Loucy (cell line): ENCODE measurements around the gene POU2F3.

Source experiments
- H2AFZ ChIP-seq: fragments of 200-600 bp; sonication (generic); 2 replicates; pipeline ENCODE4 v1.6.0; 2016; ENCODE audit warnings: antibody characterized with exemption, mild to moderate bottlenecking, low read length, moderate library complexity
- H3F3A ChIP-seq: fragments of 200-600 bp; 2 replicates; pipeline ENCODE4 v1.6.0; 2016; ENCODE audit warnings: antibody characterized with exemption, low read depth, mild to moderate bottlenecking
- H3K27me3 ChIP-seq: fragments of 200-600 bp; sonication (generic); 2 replicates; pipeline ENCODE4 v1.6.1; 2014; ENCODE audit warnings: low read length, mild to moderate bottlenecking; ENCODE audit not compliant: insufficient read depth, poor library complexity, severe bottlenecking
- H3K36me3 ChIP-seq: fragments of 200-600 bp; sonication (generic); 2 replicates; pipeline ENCODE4 v1.6.1; 2016; ENCODE audit warnings: low read length; ENCODE audit not compliant: insufficient read depth
- H3K4me1 ChIP-seq: fragments of 200-600 bp; sonication (generic); 2 replicates; pipeline ENCODE4 v1.5.1; 2014; ENCODE audit warnings: low read length, mild to moderate bottlenecking; ENCODE audit not compliant: insufficient read depth, poor library complexity, severe bottlenecking
- H3K4me2 ChIP-seq: fragments of 200-600 bp; sonication (generic); 2 replicates; pipeline ENCODE4 v1.6.0; 2014; ENCODE audit warnings: antibody characterized with exemption, low read length, low read depth, mild to moderate bottlenecking; ENCODE audit not compliant: poor library complexity, severe bottlenecking
- H3K4me3 ChIP-seq: fragments of 200-600 bp; sonication (generic); 2 replicates; pipeline ENCODE4 v1.5.1; 2014; ENCODE audit warnings: low read length, mild to moderate bottlenecking, mixed read lengths; ENCODE audit not compliant: poor library complexity, severe bottlenecking
- H3K79me2 ChIP-seq: fragments of 200-600 bp; sonication (generic); 2 replicates; pipeline ENCODE4 v1.6.1; 2014; ENCODE audit warnings: low read length; ENCODE audit not compliant: insufficient read depth
- H3K9ac ChIP-seq: fragments of 200-600 bp; sonication (generic); 2 replicates; pipeline ENCODE4 v1.6.0; 2014; ENCODE audit warnings: mild to moderate bottlenecking, low read depth, low read length, moderate library complexity; ENCODE audit not compliant: poor library complexity, severe bottlenecking
- H3K9me2 ChIP-seq: fragments of 200-600 bp; sonication (generic); replicated peaks from 2 replicates; pipeline ENCODE4 v1.6.1; 2016; ENCODE audit warnings: low read depth, low read length, mixed read lengths
- H3K9me3 ChIP-seq: fragments of 200-600 bp; sonication (generic); 2 replicates; pipeline ENCODE4 v1.6.1; 2014; ENCODE audit warnings: mild to moderate bottlenecking, antibody characterized with exemption, low read length, low read depth; ENCODE audit not compliant: insufficient read depth
- H4K20me1 ChIP-seq: fragments of 200-600 bp; sonication (generic); 2 replicates; pipeline ENCODE4 v1.6.0; 2014; ENCODE audit warnings: antibody characterized with exemption, low read length, mild to moderate bottlenecking; ENCODE audit not compliant: insufficient read depth, poor library complexity, severe bottlenecking
- CTCF ChIP-seq: fragments of 200-600 bp; sonication (generic); conservative IDR thresholded peaks from 2 replicates; pipeline ENCODE4 v1.5.1; 2014; ENCODE audit warnings: mild to moderate bottlenecking, antibody characterized with exemption, low read length
- EZH2phosphoT487 ChIP-seq: fragments of 200-600 bp; IDR thresholded peaks from 2 replicates; pipeline ENCODE4 v1.6.1; 2018; ENCODE audit warnings: antibody characterized with exemption, mild to moderate bottlenecking, moderate library complexity, borderline replicate concordance

The POU2F3 gene

DNA sequence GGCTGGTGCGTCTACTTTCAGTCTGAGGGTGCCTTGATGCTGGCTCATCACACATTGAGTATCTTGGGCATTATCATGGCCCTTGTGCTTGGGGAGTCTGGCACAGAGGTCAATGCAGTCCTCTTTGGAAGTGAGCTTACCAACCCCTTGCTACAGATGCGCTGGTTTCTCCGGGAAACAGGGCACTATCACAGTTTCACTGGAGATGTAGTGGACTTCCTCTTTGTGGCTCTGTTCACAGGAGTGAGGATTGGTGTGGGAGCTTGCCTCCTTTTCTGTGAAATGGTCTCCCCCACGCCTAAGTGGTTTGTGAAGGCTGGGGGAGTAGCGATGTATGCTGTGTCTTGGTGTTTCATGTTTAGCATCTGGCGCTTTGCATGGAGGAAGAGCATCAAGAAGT lies 90.1 kb downstream of the POU2F3 start:
- H3K4me3 ChIP-seq: no peak overlapping the region
- no peak overlapping the region for H3K4me2 ChIP-seq
- H3F3A ChIP-seq: no peaks in the 10 kb centered on the region
- H3K27me3 ChIP-seq: peaks cover 18% of the 10 kb centered on the region
- TF ChIP-seq EZH2phosphoT487 (no peak), CTCF (no peak)
- H3K9me3 ChIP-seq: no peaks in the 10 kb centered on the region
- H3K36me3 ChIP-seq: no peaks in the 10 kb centered on the region
- H3K79me2 ChIP-seq: no peaks in the 10 kb centered on the region
- H4K20me1 ChIP-seq: no peaks in the 10 kb centered on the region
- H3K9ac ChIP-seq: no peak overlapping the region
- peaks cover 9% of the 10 kb centered on the region for H3K4me1 ChIP-seq
- no peak overlapping the region for H2AFZ ChIP-seq
- H3K9me2 ChIP-seq: no peaks in the 10 kb centered on the region

- Histone ChIP-seq H3K9ac (no peak overlapping the region), H3K4me1 (peaks cover 9% of the 10 kb centered on the region), H3F3A (no peaks in the 10 kb centered on the region)
Measured at GRCh38 chr11:120331301-120331996, 91.5 kb downstream of the POU2F3 start.

GRCh38 chr11:120332822-120333716 lies 93.1 kb downstream of the POU2F3 start:
- Histone ChIP-seq H3K4me3 (no peak overlapping the region), H3K9ac (no peak overlapping the region), H2AFZ (no peak overlapping the region)

More at GRCh38 chr11:120331301-120331996, 91.5 kb downstream of the POU2F3 start:
- TF ChIP-seq CTCF (no peak), EZH2phosphoT487 (no peak)
- Histone ChIP-seq H3K79me2 (no peaks in the 10 kb centered on the region), H3K9me3 (no peaks in the 10 kb centered on the region), H3K4me2 (no peak overlapping the region), H2AFZ (no peak overlapping the region), H3K36me3 (no peaks in the 10 kb centered on the region), H3K9me2 (no peaks in the 10 kb centered on the region), H3K4me3 (no peak overlapping the region), H4K20me1 (no peaks in the 10 kb centered on the region), H3K27me3 (peaks cover 18% of the 10 kb centered on the region)

More at GRCh38 chr11:120332822-120333716, 93.1 kb downstream of the POU2F3 start:
- no peaks in the 10 kb centered on the region for H3K36me3 ChIP-seq
- H3K27me3 ChIP-seq: peaks cover 33% of the 10 kb centered on the region
- no peaks in the 10 kb centered on the region for H3K4me1 ChIP-seq
- no peaks in the 10 kb centered on the region for H3K79me2 ChIP-seq
- H3K9me3 ChIP-seq: no peaks in the 10 kb centered on the region
- H3K9me2 ChIP-seq: no peaks in the 10 kb centered on the region
- no peaks in the 10 kb centered on the region for H3F3A ChIP-seq
- no peaks in the 10 kb centered on the region for H4K20me1 ChIP-seq
- H3K4me2 ChIP-seq: no peak overlapping the region
- TF ChIP-seq EZH2phosphoT487 (no peak), CTCF (no peak)
